CD4-positive, alpha-beta T cell treated with Interleukin-15 for 4 hours (primary cell): ENCODE data around the gene KPNA4.
"Not testable (repeated sequence)": the region's sequence is repeated elsewhere in the genome, so short reads cannot be mapped to it uniquely, and the experiment has no call there.

Source experiments
- DNase-seq: peaks from one replicate; pipeline ENCODE4 v3.0.0-alpha.2; 2020; ENCODE audit warnings: low spot score

KPNA4 gene

GRCh38 chr3:160569894-160570652 is 4.7 kb upstream of the KPNA4 start:
- no peak for DNase-seq

- no peak for DNase-seq
Observed at GRCh38 chr3:160568989-160569388, 3.6 kb upstream of the KPNA4 start.

GRCh38 chr3:160567774-160568173 is 2.4 kb upstream of the KPNA4 start:
- no peak for DNase-seq

- DNase-seq: no peak
Observed at GRCh38 chr3:160566499-160566898, 1.1 kb upstream of the KPNA4 start.

- peak; percentile 60 for DNase-seq
Observed at GRCh38 chr3:160564949-160565441, 376 bp downstream of the KPNA4 start.

- DNase-seq: no peak
Observed at GRCh38 chr3:160564258-160564911, 986 bp downstream of the KPNA4 start.

GRCh38 chr3:160562952-160563351 is 2.4 kb downstream of the KPNA4 start:
- DNase-seq: no peak

GRCh38 chr3:160557571-160557970 is 7.8 kb downstream of the KPNA4 start:
- no peak for DNase-seq

GRCh38 chr3:160556141-160556540 is 9.2 kb downstream of the KPNA4 start:
- no peak for DNase-seq

GRCh38 chr3:160554980-160555379 is 10.4 kb downstream of the KPNA4 start:
- no peak for DNase-seq

- DNase-seq: no peak
Observed at GRCh38 chr3:160553827-160554226, 11.5 kb downstream of the KPNA4 start.

GRCh38 chr3:160546727-160547126 is 18.6 kb downstream of the KPNA4 start:
- no peak for DNase-seq

GRCh38 chr3:160545504-160545871 is 19.9 kb downstream of the KPNA4 start:
- no peak for DNase-seq

- DNase-seq: no peak
Observed at GRCh38 chr3:160544844-160545503, 20.4 kb downstream of the KPNA4 start.

GRCh38 chr3:160540551-160540950 is 24.8 kb downstream of the KPNA4 start:
- DNase-seq: no peak

- DNase-seq: no peak
Observed at GRCh38 chr3:160538895-160539294, 26.5 kb downstream of the KPNA4 start.

- no peak for DNase-seq
Observed at GRCh38 chr3:160537729-160538128, 27.6 kb downstream of the KPNA4 start.

GRCh38 chr3:160532371-160532770 is 33.0 kb downstream of the KPNA4 start:
- no peak for DNase-seq

GRCh38 chr3:160531311-160531710 is 34.1 kb downstream of the KPNA4 start:
- no peak for DNase-seq

- not testable (repeated sequence) for DNase-seq
Observed at GRCh38 chr3:160516391-160516790, 49.0 kb downstream of the KPNA4 start.

GRCh38 chr3:160501325-160501724 is 64.0 kb downstream of the KPNA4 start:
- no peak for DNase-seq

GRCh38 chr3:160498202-160498601 is 67.2 kb downstream of the KPNA4 start:
- DNase-seq: no peak

GRCh38 chr3:160490166-160490565 is 75.2 kb downstream of the KPNA4 start:
- DNase-seq: no peak
